Amniotic epithelial cell (primary cell): ENCODE measurements around the gene CLDN20.

Experiments used
- DNase-seq: peaks from one replicate; pipeline ENCODE4 v3.0.0-alpha.2; 2010; ENCODE audit warnings: low read depth

The CLDN20 gene

GRCh38 chr6:155245831-155246230 is 18.0 kb upstream of the CLDN20 start:
- DNase-seq: peak; percentile 73

- no peak for DNase-seq
These were observed 17.0 kb upstream of the CLDN20 start for GRCh38 chr6:155246825-155247224.

GRCh38 chr6:155247618-155248007 is 16.2 kb upstream of the CLDN20 start:
- DNase-seq: peak; percentile 75

- DNase-seq: peak; percentile 81
These were observed 15.5 kb upstream of the CLDN20 start for GRCh38 chr6:155248008-155249001.

GRCh38 chr6:155250701-155251381 is 13.0 kb upstream of the CLDN20 start:
- no peak for DNase-seq

GRCh38 chr6:155252581-155252980 is 11.2 kb upstream of the CLDN20 start:
- no peak for DNase-seq

GRCh38 chr6:155253337-155253736 is 10.5 kb upstream of the CLDN20 start:
- DNase-seq: no peak

- DNase-seq: no peak
These were observed 9.7 kb upstream of the CLDN20 start for GRCh38 chr6:155254139-155254538.

GRCh38 chr6:155256122-155256795 is 7.6 kb upstream of the CLDN20 start:
- DNase-seq: peak; percentile 70

GRCh38 chr6:155257796-155258195 is 6.0 kb upstream of the CLDN20 start:
- DNase-seq: no peak

GRCh38 chr6:155259204-155259603 is 4.6 kb upstream of the CLDN20 start:
- DNase-seq: no peak

GRCh38 chr6:155259897-155260296 is 3.9 kb upstream of the CLDN20 start:
- no peak for DNase-seq

GRCh38 chr6:155260686-155261085 is 3.1 kb upstream of the CLDN20 start:
- DNase-seq: no peak

- no peak for DNase-seq
These were observed 2.5 kb upstream of the CLDN20 start for GRCh38 chr6:155261111-155261900.

GRCh38 chr6:155262655-155263054 is 1.2 kb upstream of the CLDN20 start:
- no peak for DNase-seq

- no peak for DNase-seq
These were observed 994 bp downstream of the CLDN20 start for GRCh38 chr6:155264693-155265320.

- no peak for DNase-seq
These were observed 2.2 kb downstream of the CLDN20 start for GRCh38 chr6:155265843-155266535.

- no peak for DNase-seq
These were observed 3.6 kb downstream of the CLDN20 start for GRCh38 chr6:155267411-155267810.

- DNase-seq: peak; percentile 82
These were observed 4.5 kb downstream of the CLDN20 start for GRCh38 chr6:155268088-155268867.

- no peak for DNase-seq
These were observed 6.0 kb downstream of the CLDN20 start for GRCh38 chr6:155269765-155270164.
